ENCODE data around the gene UBALD2. TPM values are rescaled to one million over a fixed set of nuclear protein-coding genes. Genes with fewer than 3 reads are reported as not detected.

UBALD2 gene
- total and polyA plus RNA-seq, 2 of the 13 experiments (the other 11 are each of a cell fraction or from before 2014, with no cell fraction given): 3.3 to 89.7 TPM

DNA sequence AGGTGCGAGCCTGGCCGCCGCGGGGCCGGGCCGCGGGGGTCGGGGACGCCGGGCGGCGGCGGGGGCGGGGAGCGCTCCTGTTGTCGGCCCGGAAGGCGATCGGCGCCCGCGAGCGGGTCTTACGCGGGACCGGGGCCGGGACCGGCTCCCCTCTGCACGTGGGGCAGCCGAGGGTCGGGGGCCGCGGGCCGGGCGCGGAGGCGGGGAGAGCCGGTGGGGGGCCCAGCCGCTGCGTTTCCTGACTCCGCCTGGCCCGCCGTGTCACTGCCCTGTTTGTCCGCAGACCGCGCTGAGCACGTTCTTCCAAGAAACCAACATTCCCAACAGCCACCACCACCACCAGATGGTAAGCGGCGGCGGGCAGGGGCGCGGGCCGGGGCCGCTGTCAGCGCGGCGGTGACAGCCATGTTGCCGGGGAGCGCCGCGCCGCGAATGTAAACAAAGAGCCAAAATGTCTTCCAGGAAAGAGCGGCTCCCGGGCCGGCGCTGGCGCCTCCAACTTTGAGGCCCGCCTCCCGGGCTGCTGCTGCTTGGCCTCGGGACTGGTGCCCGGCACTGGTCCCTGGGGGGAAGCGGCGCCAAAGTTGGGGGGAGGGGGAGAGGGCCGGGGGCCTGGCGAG is 586 bp downstream of the UBALD2 start (continued):
- TF ChIP-seq, protein P1, sequence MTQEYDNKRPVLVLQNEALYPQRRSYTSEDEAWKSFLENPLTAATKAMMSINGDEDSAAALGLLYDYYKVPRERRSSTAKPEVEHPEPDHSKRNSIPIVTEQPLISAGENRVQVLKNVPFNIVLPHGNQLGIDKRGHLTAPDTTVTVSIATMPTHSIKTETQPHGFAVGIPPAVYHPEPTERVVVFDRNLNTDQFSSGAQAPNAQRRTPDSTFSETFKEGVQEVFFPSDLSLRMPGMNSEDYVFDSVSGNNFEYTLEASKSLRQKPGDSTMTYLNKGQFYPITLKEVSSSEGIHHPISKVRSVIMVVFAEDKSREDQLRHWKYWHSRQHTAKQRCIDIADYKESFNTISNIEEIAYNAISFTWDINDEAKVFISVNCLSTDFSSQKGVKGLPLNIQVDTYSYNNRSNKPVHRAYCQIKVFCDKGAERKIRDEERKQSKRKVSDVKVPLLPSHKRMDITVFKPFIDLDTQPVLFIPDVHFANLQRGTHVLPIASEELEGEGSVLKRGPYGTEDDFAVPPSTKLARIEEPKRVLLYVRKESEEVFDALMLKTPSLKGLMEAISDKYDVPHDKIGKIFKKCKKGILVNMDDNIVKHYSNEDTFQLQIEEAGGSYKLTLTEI (CRISPR knock-in tag; conservative IDR thresholded peaks at IDR 0.05): no peak
- TF ChIP-seq, protein P2, sequence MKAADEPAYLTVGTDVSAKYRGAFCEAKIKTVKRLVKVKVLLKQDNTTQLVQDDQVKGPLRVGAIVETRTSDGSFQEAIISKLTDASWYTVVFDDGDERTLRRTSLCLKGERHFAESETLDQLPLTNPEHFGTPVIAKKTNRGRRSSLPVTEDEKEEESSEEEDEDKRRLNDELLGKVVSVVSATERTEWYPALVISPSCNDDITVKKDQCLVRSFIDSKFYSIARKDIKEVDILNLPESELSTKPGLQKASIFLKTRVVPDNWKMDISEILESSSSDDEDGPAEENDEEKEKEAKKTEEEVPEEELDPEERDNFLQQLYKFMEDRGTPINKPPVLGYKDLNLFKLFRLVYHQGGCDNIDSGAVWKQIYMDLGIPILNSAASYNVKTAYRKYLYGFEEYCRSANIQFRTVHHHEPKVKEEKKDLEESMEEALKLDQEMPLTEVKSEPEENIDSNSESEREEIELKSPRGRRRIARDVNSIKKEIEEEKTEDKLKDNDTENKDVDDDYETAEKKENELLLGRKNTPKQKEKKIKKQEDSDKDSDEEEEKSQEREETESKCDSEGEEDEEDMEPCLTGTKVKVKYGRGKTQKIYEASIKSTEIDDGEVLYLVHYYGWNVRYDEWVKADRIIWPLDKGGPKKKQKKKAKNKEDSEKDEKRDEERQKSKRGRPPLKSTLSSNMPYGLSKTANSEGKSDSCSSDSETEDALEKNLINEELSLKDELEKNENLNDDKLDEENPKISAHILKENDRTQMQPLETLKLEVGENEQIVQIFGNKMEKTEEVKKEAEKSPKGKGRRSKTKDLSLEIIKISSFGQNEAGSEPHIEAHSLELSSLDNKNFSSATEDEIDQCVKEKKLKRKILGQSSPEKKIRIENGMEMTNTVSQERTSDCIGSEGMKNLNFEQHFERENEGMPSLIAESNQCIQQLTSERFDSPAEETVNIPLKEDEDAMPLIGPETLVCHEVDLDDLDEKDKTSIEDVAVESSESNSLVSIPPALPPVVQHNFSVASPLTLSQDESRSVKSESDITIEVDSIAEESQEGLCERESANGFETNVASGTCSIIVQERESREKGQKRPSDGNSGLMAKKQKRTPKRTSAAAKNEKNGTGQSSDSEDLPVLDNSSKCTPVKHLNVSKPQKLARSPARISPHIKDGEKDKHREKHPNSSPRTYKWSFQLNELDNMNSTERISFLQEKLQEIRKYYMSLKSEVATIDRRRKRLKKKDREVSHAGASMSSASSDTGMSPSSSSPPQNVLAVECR (CRISPR knock-in tag; IDR thresholded peaks at IDR 0.05; ENCODE audit: borderline replicate concordance): peak; percentile 66
- 0 out of 2 replicates have a peak, but pooled peaks have one; percentile 18 for TF ChIP-seq ZSCAN31 (CRISPR knock-in tag; IDR thresholded peaks at IDR 0.05; ENCODE audit: low read depth)
- TF ChIP-seq ZNF766 (CRISPR knock-in tag; IDR thresholded peaks at IDR 0.05; ENCODE audit: borderline replicate concordance): no peak
- no peak for TF ChIP-seq ZNF83 (CRISPR knock-in tag; IDR thresholded peaks at IDR 0.05; ENCODE audit: borderline replicate concordance)
- no peak for TF ChIP-seq MLLT10 (CRISPR knock-in tag; IDR thresholded peaks at IDR 0.05)
- no peak for TF ChIP-seq SSRP1 (CRISPR knock-in tag; IDR thresholded peaks at IDR 0.05)
- no peak for TF ChIP-seq HES4 (CRISPR knock-in tag; IDR thresholded peaks at IDR 0.05; ENCODE audit: borderline replicate concordance)
- TF ChIP-seq, protein P3, sequence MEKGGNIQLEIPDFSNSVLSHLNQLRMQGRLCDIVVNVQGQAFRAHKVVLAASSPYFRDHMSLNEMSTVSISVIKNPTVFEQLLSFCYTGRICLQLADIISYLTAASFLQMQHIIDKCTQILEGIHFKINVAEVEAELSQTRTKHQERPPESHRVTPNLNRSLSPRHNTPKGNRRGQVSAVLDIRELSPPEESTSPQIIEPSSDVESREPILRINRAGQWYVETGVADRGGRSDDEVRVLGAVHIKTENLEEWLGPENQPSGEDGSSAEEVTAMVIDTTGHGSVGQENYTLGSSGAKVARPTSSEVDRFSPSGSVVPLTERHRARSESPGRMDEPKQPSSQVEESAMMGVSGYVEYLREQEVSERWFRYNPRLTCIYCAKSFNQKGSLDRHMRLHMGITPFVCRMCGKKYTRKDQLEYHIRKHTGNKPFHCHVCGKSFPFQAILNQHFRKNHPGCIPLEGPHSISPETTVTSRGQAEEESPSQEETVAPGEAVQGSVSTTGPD (CRISPR knock-in tag; IDR thresholded peaks at IDR 0.05): no peak
- TF ChIP-seq GLI4 (CRISPR knock-in tag; IDR thresholded peaks at IDR 0.05; ENCODE audit: borderline replicate concordance): no peak
- TF ChIP-seq HNRNPL (IDR thresholded peaks at IDR 0.05; ENCODE audit: low read depth, low read length): no peak
- TF ChIP-seq ZNF709 (CRISPR knock-in tag; IDR thresholded peaks at IDR 0.05): no peak
- TF ChIP-seq FOXA1 (IDR thresholded peaks at IDR 0.05): no peak
- peak; percentile 97 for TF ChIP-seq FOXA1 (CRISPR knock-in tag; IDR thresholded peaks at IDR 0.05)
- TF ChIP-seq, protein P4, sequence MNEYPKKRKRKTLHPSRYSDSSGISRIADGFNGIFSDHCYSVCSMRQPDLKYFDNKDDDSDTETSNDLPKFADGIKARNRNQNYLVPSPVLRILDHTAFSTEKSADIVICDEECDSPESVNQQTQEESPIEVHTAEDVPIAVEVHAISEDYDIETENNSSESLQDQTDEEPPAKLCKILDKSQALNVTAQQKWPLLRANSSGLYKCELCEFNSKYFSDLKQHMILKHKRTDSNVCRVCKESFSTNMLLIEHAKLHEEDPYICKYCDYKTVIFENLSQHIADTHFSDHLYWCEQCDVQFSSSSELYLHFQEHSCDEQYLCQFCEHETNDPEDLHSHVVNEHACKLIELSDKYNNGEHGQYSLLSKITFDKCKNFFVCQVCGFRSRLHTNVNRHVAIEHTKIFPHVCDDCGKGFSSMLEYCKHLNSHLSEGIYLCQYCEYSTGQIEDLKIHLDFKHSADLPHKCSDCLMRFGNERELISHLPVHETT (CRISPR knock-in tag; conservative IDR thresholded peaks at IDR 0.05): no peak
- no peak for TF ChIP-seq DR1 (CRISPR knock-in tag; IDR thresholded peaks at IDR 0.05)
- no peak for TF ChIP-seq ZSCAN5A (CRISPR knock-in tag; IDR thresholded peaks at IDR 0.05; ENCODE audit: borderline replicate concordance)
- TF ChIP-seq ZMYM4 (CRISPR knock-in tag; IDR thresholded peaks at IDR 0.05): no peak
- no peak for TF ChIP-seq ZNF329 (CRISPR knock-in tag; IDR thresholded peaks at IDR 0.05; ENCODE audit: low read depth)

Data from HepG2 (cell line).